Measurements from ENCODE around the gene TRABD2A. TPM values are rescaled to one million over a fixed set of nuclear protein-coding genes. Genes with fewer than 3 reads are reported as not detected.
A peak's percentile ranks its signal among the peaks of the same experiment; 100 is the strongest.

Gene TRABD2A
- total and polyA plus RNA-seq, 9 of the 15 experiments (the other 6 are each of a cell fraction or from before 2014, with no cell fraction given), result 0.07 to 0.45 (median 0.25) TPM

DNA sequence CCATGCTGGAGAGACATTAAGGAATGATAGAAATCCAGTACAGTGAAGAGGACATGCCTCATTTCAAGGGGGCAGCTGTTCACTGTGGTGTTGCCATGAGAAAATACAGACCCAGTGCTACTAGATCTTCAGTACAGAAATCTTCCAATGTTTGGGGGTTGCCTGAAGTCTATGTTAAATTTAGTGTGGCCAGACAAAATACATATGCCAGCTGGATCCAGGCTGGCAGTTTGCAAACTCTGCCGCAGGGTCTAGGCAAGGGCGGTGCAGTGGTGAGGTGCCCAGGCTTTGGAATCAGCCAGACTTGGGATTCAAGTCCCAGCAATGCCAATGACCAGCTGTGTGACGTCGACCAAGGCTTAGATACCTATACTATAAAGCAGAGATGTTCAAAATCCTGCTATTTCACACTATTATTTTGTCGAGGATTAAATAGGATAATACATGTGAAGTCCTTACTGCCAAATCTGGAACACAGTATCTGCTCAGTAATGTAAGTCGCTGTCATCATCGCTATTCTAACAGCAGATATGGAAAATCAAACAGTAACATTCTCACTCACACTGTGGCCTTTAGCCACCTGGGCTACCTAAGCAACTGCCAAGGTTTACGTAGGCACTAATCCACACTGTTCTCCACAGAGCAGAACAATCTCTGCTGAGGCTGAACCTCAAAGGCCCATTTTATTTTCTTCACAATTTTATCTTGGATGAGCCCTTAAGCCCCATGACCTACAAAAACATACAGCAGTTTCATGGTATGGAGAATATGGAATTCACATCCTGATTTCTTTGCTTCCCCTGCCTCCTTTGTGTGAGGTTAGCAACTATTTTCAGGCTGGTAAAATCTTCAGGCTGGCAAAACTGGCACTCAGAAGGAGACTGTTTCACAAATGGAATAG lies 18.7 kb upstream of the TRABD2A start (continued):
- TF ChIP-seq ZNF224 (CRISPR knock-in tag; IDR thresholded peaks at IDR 0.05), result no peak
- no peak for TF ChIP-seq MTA1 (IDR thresholded peaks at IDR 0.05; ENCODE audit: borderline replicate concordance)
- no peak for TF ChIP-seq ZNF146 (CRISPR knock-in tag; IDR thresholded peaks at IDR 0.05; ENCODE audit: unreplicated experiment)
- TF ChIP-seq, protein P1, sequence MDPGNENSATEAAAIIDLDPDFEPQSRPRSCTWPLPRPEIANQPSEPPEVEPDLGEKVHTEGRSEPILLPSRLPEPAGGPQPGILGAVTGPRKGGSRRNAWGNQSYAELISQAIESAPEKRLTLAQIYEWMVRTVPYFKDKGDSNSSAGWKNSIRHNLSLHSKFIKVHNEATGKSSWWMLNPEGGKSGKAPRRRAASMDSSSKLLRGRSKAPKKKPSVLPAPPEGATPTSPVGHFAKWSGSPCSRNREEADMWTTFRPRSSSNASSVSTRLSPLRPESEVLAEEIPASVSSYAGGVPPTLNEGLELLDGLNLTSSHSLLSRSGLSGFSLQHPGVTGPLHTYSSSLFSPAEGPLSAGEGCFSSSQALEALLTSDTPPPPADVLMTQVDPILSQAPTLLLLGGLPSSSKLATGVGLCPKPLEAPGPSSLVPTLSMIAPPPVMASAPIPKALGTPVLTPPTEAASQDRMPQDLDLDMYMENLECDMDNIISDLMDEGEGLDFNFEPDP (CRISPR knock-in tag; IDR thresholded peaks at IDR 0.05), result no peak
- no peak for TF ChIP-seq JUNB (CRISPR knock-in tag; conservative IDR thresholded peaks at IDR 0.05)
- no peak for TF ChIP-seq SIRT6 (IDR thresholded peaks at IDR 0.05; ENCODE audit: low read depth, low read length)

DNA sequence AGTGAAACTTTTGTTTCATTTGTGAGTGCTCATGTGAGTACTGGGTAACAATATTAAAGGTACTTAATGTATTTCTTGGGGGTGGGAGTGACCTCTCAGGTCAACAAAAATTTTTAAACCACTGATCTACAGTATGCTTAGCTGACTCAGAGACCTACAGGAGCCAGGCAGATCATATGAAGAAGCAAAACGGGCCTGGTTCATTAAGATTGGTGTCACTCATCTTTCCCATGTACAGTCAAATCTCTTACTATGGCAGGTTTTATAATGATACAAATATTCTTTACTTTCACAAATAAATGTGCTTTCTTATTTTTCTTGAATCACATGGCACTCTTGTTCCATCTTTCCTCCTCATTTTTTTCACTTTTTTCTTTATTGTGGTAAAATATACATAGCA lies 16.9 kb upstream of the TRABD2A start:
- H3K4me1 ChIP-seq (replicated peaks in 1 of 2; ENCODE audit: control insufficient read depth in 2 of 2, insufficient read depth in 2 of 2, low read length in 2 of 2), result peaks cover 0 to 3% of the 10 kb centered on the region in 2 experiments; a peak in 2 of 5 replicates
- no peak for TF ChIP-seq NBN (IDR thresholded peaks at IDR 0.05; ENCODE audit: low read depth)
- TF ChIP-seq, protein P2, sequence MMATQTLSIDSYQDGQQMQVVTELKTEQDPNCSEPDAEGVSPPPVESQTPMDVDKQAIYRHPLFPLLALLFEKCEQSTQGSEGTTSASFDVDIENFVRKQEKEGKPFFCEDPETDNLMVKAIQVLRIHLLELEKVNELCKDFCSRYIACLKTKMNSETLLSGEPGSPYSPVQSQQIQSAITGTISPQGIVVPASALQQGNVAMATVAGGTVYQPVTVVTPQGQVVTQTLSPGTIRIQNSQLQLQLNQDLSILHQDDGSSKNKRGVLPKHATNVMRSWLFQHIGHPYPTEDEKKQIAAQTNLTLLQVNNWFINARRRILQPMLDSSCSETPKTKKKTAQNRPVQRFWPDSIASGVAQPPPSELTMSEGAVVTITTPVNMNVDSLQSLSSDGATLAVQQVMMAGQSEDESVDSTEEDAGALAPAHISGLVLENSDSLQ (IDR thresholded peaks at IDR 0.05), result peak; percentile 59
- no peak overlapping the region; the same call in 2 of the 3 replicates for H3K27ac ChIP-seq (ENCODE audit: extremely low read depth, low read depth, low read length)
- ChIA-PET POLR2A (interaction anchor here (1.5 kb wide), 1 partner anchor 9 kb away, joined by 10 read pairs; no protein-coding TSS in a partner anchor), CTCF (ENCODE audit: low intra/inter-chr PET ratio) (no interaction called here)
- no peaks in the 10 kb centered on the region for H3K79me2 ChIP-seq (ENCODE audit: control insufficient read depth, insufficient read depth, low read length)
- H3K9me1 ChIP-seq (ENCODE audit: control insufficient read depth, insufficient read depth, low read length), result no peaks in the 10 kb centered on the region
- H3K4me2 ChIP-seq (ENCODE audit: insufficient read depth, low read length), result no peak overlapping the region
- ATAC-seq, result no peak
- H3K4me3 ChIP-seq, result no peak overlapping the region
- H2AFZ ChIP-seq (ENCODE audit: low read depth, low read length), result peak overlapping the region; percentile 76; the same call in 1 of the 2 replicates
- no peaks in the 10 kb centered on the region for H3K36me3 ChIP-seq (ENCODE audit: control insufficient read depth, insufficient read depth, low read length)
- no peaks in the 10 kb centered on the region for H3K27me3 ChIP-seq (ENCODE audit: control insufficient read depth in 2 of 2, insufficient read depth in 2 of 2, low read length in 2 of 2)
- WGBS (ENCODE audit: insufficient coverage, low coverage, missing lambda C conversion rate), result 20% methylated on average over 1 of the region's 1 CpG
- no peak for FAIRE-seq
- DNase-seq (ENCODE audit: extremely low read depth in 1 of 4, low spot score in 3 of 4), result no peak
- no peaks in the 10 kb centered on the region for H3K9me3 ChIP-seq (replicated peaks; ENCODE audit: control insufficient read depth, insufficient read depth, low read depth, low read length)
- intact Hi-C loops (cut with micrococcal nuclease) (no loop called here), in situ Hi-C loops (cut with MboI) (no loop called here)
- no peak overlapping the region for H3K9ac ChIP-seq (ENCODE audit: insufficient read depth in 1 of 2, low read depth in 2 of 2, low read length in 2 of 2)
- BruUV-seq (replicated peaks), result no TSS peak
- H4K20me1 ChIP-seq (replicated peaks; ENCODE audit: control insufficient read depth, insufficient read depth, low read length), result no peaks in the 10 kb centered on the region
